ENCODE measurements around the gene CCDC171.

CCDC171 gene

GRCh38 chr9:15720861-15721260 is 168.0 kb downstream of the CCDC171 start:
- H3K36me3 ChIP-seq (ENCODE audit: control insufficient read depth, insufficient read depth, low read length) = no peaks in the 10 kb centered on the region
- H3K27ac ChIP-seq (ENCODE audit: insufficient read depth, low read depth, low read length, poor library complexity, severe bottlenecking) = no peak overlapping the region
- no peak overlapping the region for H3K4me3 ChIP-seq (ENCODE audit: insufficient read depth, low read depth, low read length)
- H3K4me1 ChIP-seq (ENCODE audit: control insufficient read depth, insufficient read depth, low read length) = peaks cover 10% of the 10 kb centered on the region
- no peaks in the 10 kb centered on the region for H3K27me3 ChIP-seq (ENCODE audit: control insufficient read depth, insufficient read depth, low read length, poor library complexity, severe bottlenecking)
- 100% methylated on average over 1 of the region's 1 CpG; no CpG with 5 or more reads in 1 of the 2 experiments for WGBS, 2 experiments
- H3K9me3 ChIP-seq (ENCODE audit: control insufficient read depth, low read length) = no peaks in the 10 kb centered on the region

DNA sequence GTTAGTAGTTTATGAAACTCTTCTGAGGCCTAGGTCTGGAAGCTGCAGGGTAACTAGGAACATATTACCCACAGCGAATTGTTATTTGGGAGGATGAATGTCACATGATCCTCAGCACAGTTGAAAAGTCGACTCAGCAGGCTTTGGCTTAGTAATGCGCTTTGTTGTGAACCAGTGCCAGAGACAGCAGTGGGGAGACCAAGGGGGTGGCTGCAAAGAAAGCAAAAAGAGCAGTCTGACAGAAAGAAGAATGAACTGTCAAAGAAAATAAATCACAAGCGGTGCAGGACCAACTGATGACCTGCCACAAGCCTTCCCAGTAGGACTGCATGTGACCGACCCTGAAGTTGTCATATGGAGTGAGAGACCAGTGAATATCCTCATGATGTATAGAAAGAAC is 170.0 kb downstream of the CCDC171 start:
- WGBS, 2 experiments = 5 to 12% methylated on average over 5 of the region's 5 CpGs
- Histone ChIP-seq H3K27me3 (ENCODE audit: control insufficient read depth, insufficient read depth, low read length, poor library complexity, severe bottlenecking) (no peaks in the 10 kb centered on the region), H3K9me3 (ENCODE audit: control insufficient read depth, low read length) (no peaks in the 10 kb centered on the region), H3K27ac (ENCODE audit: insufficient read depth, low read depth, low read length, poor library complexity, severe bottlenecking) (peak overlapping the region; percentile 3), H3K4me1 (ENCODE audit: control insufficient read depth, insufficient read depth, low read length) (peaks cover 10% of the 10 kb centered on the region), H3K36me3 (ENCODE audit: control insufficient read depth, insufficient read depth, low read length) (no peaks in the 10 kb centered on the region), H3K4me3 (ENCODE audit: insufficient read depth, low read depth, low read length) (no peak overlapping the region)

DNA sequence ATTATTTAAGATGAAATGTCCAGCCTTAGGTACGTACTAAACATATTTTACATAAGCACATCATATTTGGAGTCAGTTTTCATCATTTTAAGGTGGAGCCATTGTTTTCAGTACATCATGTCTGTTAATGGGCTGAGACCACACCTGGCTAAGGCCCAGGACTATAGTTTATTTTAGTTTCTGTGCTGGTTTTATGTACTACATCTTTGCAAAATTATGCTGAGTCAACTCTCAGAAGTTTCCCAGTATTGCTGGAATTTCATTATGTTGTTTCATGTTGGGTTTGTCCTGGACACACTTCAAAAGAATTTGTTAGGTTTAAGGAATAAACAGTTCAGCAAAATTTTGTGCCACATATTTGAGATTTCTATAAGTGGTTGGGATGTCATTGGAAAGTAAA is 171.2 kb downstream of the CCDC171 start:
- Histone ChIP-seq H3K9me3 (ENCODE audit: control insufficient read depth, low read length) (no peaks in the 10 kb centered on the region), H3K27me3 (ENCODE audit: control insufficient read depth, insufficient read depth, low read length, poor library complexity, severe bottlenecking) (no peaks in the 10 kb centered on the region), H3K27ac (ENCODE audit: insufficient read depth, low read depth, low read length, poor library complexity, severe bottlenecking) (no peak overlapping the region), H3K4me1 (ENCODE audit: control insufficient read depth, insufficient read depth, low read length) (peaks cover 10% of the 10 kb centered on the region), H3K36me3 (ENCODE audit: control insufficient read depth, insufficient read depth, low read length) (no peaks in the 10 kb centered on the region), H3K4me3 (ENCODE audit: insufficient read depth, low read depth, low read length) (no peak overlapping the region)
- 83 to 100% methylated on average over 1 of the region's 1 CpG for WGBS, 2 experiments

DNA sequence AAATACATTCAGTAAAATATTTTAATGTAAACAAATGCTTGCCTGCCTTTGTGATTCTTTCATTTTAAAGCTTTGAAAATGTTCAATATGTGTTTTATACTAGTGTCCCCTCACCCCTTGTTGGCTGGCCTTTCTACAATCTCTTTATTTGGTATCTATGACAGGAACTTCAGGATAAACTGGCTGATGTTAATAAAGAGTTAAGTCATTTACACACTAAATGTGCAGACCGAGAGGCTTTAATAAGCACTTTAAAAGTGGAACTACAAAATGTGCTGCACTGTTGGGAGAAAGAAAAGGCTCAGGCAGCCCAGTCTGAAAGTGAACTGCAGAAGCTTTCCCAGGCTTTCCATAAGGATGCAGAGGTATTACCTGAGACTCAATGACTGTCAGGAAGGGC is 171.8 kb downstream of the CCDC171 start:
- WGBS, 2 experiments = 63 to 79% methylated on average over 1 of the region's 1 CpG
- H3K27ac ChIP-seq (ENCODE audit: insufficient read depth, low read depth, low read length, poor library complexity, severe bottlenecking) = no peak overlapping the region
- no peak overlapping the region for H3K4me3 ChIP-seq (ENCODE audit: insufficient read depth, low read depth, low read length)
- no peaks in the 10 kb centered on the region for H3K27me3 ChIP-seq (ENCODE audit: control insufficient read depth, insufficient read depth, low read length, poor library complexity, severe bottlenecking)
- no peaks in the 10 kb centered on the region for H3K36me3 ChIP-seq (ENCODE audit: control insufficient read depth, insufficient read depth, low read length)
- no peaks in the 10 kb centered on the region for H3K9me3 ChIP-seq (ENCODE audit: control insufficient read depth, low read length)
- peaks cover 10% of the 10 kb centered on the region for H3K4me1 ChIP-seq (ENCODE audit: control insufficient read depth, insufficient read depth, low read length)

DNA sequence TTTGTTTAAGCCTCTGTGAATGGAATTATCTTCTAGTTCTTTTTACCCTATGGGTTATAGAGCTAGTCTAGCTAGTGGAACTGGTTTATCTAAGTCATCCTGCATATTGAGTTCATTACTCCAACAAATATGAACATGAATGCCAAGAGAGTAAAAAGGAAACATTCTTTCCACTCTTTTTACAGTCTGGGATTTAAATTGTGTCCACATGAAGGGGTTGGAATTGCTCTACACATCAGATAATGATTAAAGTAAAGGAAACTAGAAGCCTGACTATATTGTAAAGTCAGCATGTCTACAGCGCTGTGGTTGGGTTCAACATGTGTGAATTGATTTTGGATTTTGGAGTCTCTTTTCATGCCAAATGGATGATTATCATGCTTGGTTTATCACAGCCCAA is 173.1 kb downstream of the CCDC171 start:
- no peaks in the 10 kb centered on the region for H3K9me3 ChIP-seq (ENCODE audit: control insufficient read depth, low read length)
- WGBS, 2 experiments = 96 to 100% methylated on average over 1 of the region's 1 CpG
- no peaks in the 10 kb centered on the region for H3K36me3 ChIP-seq (ENCODE audit: control insufficient read depth, insufficient read depth, low read length)
- peaks cover 10% of the 10 kb centered on the region for H3K4me1 ChIP-seq (ENCODE audit: control insufficient read depth, insufficient read depth, low read length)
- no peaks in the 10 kb centered on the region for H3K27me3 ChIP-seq (ENCODE audit: control insufficient read depth, insufficient read depth, low read length, poor library complexity, severe bottlenecking)
- H3K4me3 ChIP-seq (ENCODE audit: insufficient read depth, low read depth, low read length) = no peak overlapping the region
- no peak overlapping the region for H3K27ac ChIP-seq (ENCODE audit: insufficient read depth, low read depth, low read length, poor library complexity, severe bottlenecking)

DNA sequence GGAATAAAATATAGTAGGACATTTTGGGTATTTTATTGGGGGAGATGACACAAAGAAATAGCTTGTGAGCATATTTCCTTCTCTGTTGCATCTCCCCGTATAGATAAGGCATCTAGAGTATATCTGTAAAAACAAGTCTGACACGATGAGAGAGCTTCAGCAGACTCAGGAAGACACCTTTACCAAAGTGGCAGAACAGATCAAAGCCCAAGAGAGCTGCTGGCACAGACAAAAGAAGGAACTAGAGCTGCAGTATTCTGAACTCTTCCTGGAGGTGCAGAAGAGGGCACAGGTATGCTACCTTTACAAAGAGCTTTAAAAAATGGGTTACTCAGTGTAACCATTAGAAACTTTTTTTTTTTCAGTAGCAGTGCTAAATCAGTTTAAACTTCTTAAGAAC is 176.7 kb downstream of the CCDC171 start:
- H3K36me3 ChIP-seq (ENCODE audit: control insufficient read depth, insufficient read depth, low read length) = no peaks in the 10 kb centered on the region
- 77 to 84% methylated on average over 2 of the region's 2 CpGs for WGBS, 2 experiments
- H3K4me1 ChIP-seq (ENCODE audit: control insufficient read depth, insufficient read depth, low read length) = no peaks in the 10 kb centered on the region
- H3K4me3 ChIP-seq (ENCODE audit: insufficient read depth, low read depth, low read length) = no peak overlapping the region
- H3K27me3 ChIP-seq (ENCODE audit: control insufficient read depth, insufficient read depth, low read length, poor library complexity, severe bottlenecking) = no peaks in the 10 kb centered on the region
- no peaks in the 10 kb centered on the region for H3K9me3 ChIP-seq (ENCODE audit: control insufficient read depth, low read length)
- H3K27ac ChIP-seq (ENCODE audit: insufficient read depth, low read depth, low read length, poor library complexity, severe bottlenecking) = no peak overlapping the region

GRCh38 chr9:15735083-15735857 is 182.4 kb downstream of the CCDC171 start:
- Histone ChIP-seq H3K27ac (ENCODE audit: insufficient read depth, low read depth, low read length, poor library complexity, severe bottlenecking) (no peak overlapping the region), H3K9me3 (ENCODE audit: control insufficient read depth, low read length) (no peaks in the 10 kb centered on the region), H3K4me1 (ENCODE audit: control insufficient read depth, insufficient read depth, low read length) (no peaks in the 10 kb centered on the region), H3K4me3 (ENCODE audit: insufficient read depth, low read depth, low read length) (no peak overlapping the region), H3K27me3 (ENCODE audit: control insufficient read depth, insufficient read depth, low read length, poor library complexity, severe bottlenecking) (no peaks in the 10 kb centered on the region), H3K36me3 (ENCODE audit: control insufficient read depth, insufficient read depth, low read length) (no peaks in the 10 kb centered on the region)
- WGBS, 2 experiments = 94 to 97% methylated on average over 5 of the region's 5 CpGs

- Histone ChIP-seq H3K4me3 (ENCODE audit: insufficient read depth, low read depth, low read length) (no peak overlapping the region), H3K36me3 (ENCODE audit: control insufficient read depth, insufficient read depth, low read length) (no peaks in the 10 kb centered on the region), H3K9me3 (ENCODE audit: control insufficient read depth, low read length) (no peaks in the 10 kb centered on the region), H3K27ac (ENCODE audit: insufficient read depth, low read depth, low read length, poor library complexity, severe bottlenecking) (no peak overlapping the region), H3K27me3 (ENCODE audit: control insufficient read depth, insufficient read depth, low read length, poor library complexity, severe bottlenecking) (no peaks in the 10 kb centered on the region), H3K4me1 (ENCODE audit: control insufficient read depth, insufficient read depth, low read length) (no peaks in the 10 kb centered on the region)
- WGBS, 2 experiments = 87 to 93% methylated on average over 6 of the region's 6 CpGs
Observed at GRCh38 chr9:15736569-15736968, 183.7 kb downstream of the CCDC171 start.

DNA sequence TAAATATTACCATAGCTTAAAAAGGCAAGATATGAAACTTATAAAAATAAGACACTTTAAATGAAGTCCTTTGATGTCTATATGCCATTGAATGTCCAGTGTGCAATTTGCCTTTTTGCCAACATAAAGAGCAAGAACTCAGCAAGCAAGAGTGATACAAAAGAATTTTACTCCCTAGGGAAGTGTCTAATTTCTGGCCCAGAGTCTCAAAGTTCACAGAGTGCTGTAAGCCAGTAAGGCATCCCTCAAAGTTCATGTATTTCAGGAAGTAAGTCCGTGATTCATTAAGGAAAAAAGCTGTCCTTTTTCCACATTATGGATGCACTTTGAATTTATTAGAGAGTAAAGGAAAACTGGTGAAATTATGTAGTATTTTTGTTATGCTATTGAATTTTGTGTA is 185.2 kb downstream of the CCDC171 start:
- Histone ChIP-seq H3K9me3 (ENCODE audit: control insufficient read depth, low read length) (no peaks in the 10 kb centered on the region), H3K27me3 (ENCODE audit: control insufficient read depth, insufficient read depth, low read length, poor library complexity, severe bottlenecking) (no peaks in the 10 kb centered on the region), H3K4me1 (ENCODE audit: control insufficient read depth, insufficient read depth, low read length) (no peaks in the 10 kb centered on the region), H3K4me3 (ENCODE audit: insufficient read depth, low read depth, low read length) (no peak overlapping the region), H3K36me3 (ENCODE audit: control insufficient read depth, insufficient read depth, low read length) (no peaks in the 10 kb centered on the region), H3K27ac (ENCODE audit: insufficient read depth, low read depth, low read length, poor library complexity, severe bottlenecking) (no peak overlapping the region)
- 79 to 91% methylated on average over 1 of the region's 1 CpG for WGBS, 2 experiments

- Histone ChIP-seq H3K4me1 (ENCODE audit: control insufficient read depth, insufficient read depth, low read length) (no peaks in the 10 kb centered on the region), H3K4me3 (ENCODE audit: insufficient read depth, low read depth, low read length) (no peak overlapping the region), H3K36me3 (ENCODE audit: control insufficient read depth, insufficient read depth, low read length) (no peaks in the 10 kb centered on the region), H3K27ac (ENCODE audit: insufficient read depth, low read depth, low read length, poor library complexity, severe bottlenecking) (no peak overlapping the region), H3K27me3 (ENCODE audit: control insufficient read depth, insufficient read depth, low read length, poor library complexity, severe bottlenecking) (no peaks in the 10 kb centered on the region), H3K9me3 (ENCODE audit: control insufficient read depth, low read length) (no peaks in the 10 kb centered on the region)
- WGBS, 2 experiments = 91 to 100% methylated on average over 1 of the region's 2 CpGs
Observed at GRCh38 chr9:15741015-15741414, 188.2 kb downstream of the CCDC171 start.

Data from ectodermal cell (in vitro differentiated cells).